Glomerular visceral epithelial cell (primary cell): ENCODE results near the gene VAV2.
"Not testable (repeated sequence)": the region's sequence is repeated elsewhere in the genome, so short reads cannot be mapped to it uniquely, and the experiment has no call there.

Experiments
- DNase-seq: peaks from one replicate; pipeline ENCODE4 v3.0.0-alpha.2; 2016; ENCODE audit errors: extremely low spot score

Gene VAV2

GRCh38 chr9:133769511-133770075 is 222.5 kb downstream of the VAV2 start:
- DNase-seq: no peak

- no peak for DNase-seq
These were observed 223.1 kb downstream of the VAV2 start for GRCh38 chr9:133768859-133769510.

DNA sequence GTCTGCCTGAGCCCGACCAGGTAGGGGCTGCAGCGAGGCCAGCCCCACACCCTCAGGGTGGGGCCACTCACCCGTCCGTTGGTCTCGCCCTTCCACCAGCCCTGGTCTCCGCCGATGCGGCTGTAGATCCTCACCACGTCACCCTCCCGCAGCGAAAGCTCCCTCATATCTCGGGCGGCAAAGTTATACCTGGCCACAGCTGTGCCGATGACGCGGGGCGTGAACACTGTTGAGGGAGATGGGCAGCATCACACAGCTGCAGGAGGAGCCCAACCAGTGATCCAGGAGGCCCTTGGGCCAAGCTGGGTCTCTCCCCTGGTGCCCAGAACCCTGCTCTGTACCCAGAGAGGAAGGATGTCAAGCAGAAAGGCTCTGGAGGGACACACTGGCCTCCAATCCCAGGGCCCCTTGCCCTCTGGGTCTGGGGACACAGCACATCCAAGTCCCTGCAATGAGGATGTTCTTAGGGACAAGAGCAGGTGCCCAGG is 223.7 kb downstream of the VAV2 start:
- DNase-seq: no peak

GRCh38 chr9:133767625-133768024 is 224.5 kb downstream of the VAV2 start:
- DNase-seq: no peak

DNA sequence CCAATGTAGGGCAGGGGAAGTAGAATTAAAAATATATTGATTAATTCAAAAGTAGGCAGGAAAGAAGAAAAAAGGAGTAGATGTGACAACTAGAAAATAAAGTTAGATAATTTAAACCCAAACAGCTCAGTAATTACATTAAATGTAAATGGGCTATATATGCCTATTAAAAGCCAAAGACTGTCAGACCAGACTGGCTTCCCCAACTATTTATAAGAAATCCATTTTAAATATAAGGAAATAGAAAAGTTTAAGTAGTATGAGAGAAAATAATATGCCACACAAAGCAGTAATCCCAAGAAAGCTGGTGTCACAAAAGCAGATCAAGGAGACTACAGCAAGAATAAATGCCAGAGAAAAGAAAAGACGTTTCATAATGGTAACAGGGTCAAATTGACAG is 225.1 kb downstream of the VAV2 start:
- DNase-seq: no peak

DNA sequence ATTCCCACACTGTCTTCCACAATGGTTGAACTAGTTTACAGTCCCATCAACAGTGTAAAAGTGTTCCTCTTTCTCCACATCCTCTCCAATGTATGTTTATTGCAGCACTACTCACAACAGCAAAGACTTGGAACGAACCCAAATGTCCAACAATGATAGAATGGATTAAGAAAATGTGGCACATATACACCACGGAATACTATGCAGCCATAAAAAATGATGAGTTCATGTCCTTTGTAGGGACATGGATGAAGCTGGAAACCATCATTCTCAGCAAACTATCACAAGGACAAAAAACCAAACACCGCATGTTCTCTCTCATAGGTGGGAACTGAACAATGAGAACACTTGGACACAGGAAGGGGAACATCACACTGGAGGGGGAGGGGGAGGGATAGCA is 225.9 kb downstream of the VAV2 start:
- not testable (repeated sequence) for DNase-seq

GRCh38 chr9:133763272-133764183 is 228.6 kb downstream of the VAV2 start:
- DNase-seq: no peak

DNA sequence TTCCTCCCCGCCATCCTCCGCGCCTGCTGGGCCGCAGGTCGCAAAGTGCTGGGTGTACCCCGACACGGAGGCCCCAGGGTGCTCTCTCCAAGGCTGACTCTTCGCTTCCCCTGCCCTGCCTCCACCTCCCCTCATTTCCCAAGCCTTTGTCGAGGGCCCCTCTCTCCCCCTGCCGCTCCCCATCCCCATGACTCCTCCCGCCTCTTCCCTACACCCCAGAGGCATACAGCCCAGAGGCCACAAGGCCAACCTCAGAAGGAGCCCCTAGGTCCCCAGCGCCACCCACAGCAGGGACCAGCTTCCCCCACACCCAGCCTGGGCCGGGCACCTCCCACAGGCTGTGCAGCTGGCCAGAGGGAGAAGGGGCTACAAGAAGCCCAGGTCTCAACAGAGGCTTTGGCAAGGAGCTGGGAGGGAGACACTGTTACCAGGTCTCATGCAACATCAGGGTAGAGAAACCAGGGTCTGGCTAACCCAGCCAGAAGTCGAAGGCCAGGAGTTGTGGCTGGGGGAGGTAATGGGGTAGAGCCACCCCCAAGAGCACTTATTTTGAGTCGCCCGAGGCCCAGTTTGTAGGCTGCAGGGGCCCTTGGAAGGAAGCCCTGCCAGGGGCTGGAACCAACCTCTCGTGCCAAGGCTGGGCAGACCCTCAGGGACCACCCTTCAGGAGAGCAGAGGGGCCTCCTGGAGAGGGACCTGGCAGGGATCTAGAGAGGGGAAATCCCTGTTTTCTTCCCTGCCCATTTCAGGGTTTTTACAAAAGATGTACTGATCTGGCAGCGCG is 229.4 kb downstream of the VAV2 start:
- no peak for DNase-seq

GRCh38 chr9:133761641-133762248 is 230.4 kb downstream of the VAV2 start:
- DNase-seq: no peak

DNA sequence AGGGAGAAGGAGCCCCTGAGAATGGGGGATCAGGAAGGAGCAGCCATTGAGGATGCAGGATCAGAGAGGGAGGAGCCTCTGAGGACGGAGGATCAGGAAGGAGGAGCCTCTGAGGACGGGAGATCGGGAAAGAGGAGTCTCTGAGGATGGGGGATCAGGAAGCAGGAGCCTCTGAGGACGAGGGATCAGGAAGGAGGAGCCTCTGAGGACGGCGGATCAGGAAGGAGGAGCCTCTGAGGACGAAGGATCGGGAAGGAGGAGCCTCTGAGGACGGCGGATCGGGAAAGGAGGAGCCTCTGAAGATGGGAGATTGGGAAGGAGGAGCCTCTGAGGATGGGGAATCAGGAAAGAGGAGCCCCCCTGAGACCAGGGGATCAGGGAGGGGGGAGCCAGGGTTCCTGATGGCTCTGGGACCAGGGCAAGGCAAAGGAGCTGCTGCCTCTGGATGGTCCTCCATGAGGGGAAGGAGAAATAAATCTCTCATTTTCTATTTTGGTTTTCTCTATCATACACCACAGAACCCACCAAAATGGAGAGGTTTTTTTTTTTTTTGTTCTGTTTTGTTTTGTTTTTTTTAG is 231.3 kb downstream of the VAV2 start:
- DNase-seq: no peak

DNA sequence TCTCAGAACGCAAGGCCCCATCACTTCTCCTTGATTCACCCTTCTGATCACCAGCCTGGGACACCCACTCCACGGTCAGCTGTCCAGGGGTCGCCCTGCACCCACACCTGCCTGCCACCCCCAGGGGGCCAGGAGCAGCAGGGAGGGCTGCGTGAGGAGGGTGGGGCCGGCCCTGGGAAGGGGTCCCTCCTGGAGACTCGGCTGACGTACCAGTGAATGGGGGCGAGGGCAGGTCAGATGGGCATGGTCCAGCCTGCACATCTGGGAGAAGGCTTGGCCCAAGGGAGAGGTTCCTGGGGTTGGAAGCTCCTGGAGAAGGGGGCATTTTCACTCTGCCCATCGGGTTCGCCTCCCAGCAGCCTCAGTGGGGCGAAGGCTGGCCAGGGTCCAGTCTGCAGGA is 232.2 kb downstream of the VAV2 start:
- DNase-seq: no peak

GRCh38 chr9:133759146-133759900 is 232.8 kb downstream of the VAV2 start:
- DNase-seq: no peak

DNA sequence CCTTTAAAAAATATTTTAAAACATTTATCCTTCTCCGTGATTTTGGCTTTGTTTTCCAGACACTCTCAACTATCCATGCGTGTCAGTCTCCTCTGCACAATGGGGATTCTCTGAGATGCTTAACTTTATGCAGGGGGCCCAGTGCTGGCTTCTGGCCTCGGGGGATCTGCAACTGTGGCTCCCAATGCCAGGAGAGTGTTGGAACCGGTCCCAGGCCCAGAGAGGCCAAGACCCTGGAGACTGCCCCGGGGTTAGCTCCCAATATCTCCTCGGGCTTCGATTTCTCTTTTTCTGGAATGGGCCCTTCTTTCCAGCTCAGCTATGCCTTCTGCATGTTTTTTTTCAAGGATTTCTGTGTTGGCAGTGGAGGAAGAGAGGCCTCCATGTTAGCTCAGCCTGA is 233.9 kb downstream of the VAV2 start:
- no peak for DNase-seq

DNA sequence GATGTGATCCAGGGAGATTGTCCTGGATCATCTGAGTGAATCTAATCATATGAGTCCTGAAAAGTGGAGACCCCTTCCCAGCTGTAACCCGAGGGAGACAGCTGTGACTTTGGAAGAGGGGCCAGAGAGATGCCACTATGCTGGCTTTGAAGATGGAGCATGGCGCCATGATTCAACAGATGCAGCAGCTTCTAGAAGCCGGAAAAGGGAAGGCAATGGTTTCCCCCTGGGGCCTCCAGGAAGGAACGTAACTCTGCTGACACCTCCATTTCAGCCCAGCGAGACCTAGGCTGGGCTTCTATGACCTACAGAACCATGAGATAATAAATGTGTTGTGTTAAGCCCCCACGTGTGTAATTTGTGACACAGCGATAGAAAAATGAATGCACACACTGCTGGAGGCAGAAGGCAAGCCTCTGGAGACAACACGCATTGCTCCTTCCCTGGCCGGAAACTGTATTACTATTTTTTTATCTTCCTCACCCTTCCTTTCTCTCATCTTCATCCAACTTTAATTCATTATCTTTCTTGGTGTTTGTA is 237.4 kb downstream of the VAV2 start:
- no peak for DNase-seq

- DNase-seq: no peak
These were observed 237.9 kb downstream of the VAV2 start for GRCh38 chr9:133754187-133754586.

DNA sequence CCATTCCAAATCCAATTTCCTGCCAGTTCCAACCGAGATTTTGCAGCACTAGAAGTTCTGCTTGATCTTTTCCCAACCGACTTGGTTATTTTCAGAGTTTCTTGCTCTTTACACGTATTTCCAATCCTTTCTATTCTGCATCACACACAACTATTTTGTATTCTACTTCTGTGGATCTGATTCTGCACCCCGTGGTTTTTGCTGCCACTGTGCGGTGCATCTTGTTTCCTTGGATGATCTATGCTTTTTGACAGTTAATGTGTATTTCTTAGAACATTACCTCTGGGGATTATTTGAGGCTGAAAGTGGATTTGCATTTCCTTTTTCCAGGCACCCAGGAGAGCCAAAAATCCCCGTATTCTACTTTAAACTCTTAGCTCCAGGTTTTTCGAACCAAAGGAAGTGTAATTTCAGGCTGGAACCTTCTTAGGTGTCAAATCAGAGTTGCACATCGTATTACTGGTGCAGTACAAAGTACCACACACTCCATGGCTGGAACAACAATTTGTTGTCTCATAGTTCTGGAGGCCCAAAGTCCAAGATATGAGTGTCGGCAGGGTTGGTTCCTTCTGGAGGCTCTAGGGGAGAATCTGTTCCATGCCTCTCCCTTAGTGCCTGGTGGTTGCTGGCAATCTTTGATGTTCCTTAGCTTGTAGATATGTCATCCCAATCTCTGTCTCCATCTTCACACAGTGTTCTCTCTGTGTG is 239.2 kb downstream of the VAV2 start:
- no peak for DNase-seq

DNA sequence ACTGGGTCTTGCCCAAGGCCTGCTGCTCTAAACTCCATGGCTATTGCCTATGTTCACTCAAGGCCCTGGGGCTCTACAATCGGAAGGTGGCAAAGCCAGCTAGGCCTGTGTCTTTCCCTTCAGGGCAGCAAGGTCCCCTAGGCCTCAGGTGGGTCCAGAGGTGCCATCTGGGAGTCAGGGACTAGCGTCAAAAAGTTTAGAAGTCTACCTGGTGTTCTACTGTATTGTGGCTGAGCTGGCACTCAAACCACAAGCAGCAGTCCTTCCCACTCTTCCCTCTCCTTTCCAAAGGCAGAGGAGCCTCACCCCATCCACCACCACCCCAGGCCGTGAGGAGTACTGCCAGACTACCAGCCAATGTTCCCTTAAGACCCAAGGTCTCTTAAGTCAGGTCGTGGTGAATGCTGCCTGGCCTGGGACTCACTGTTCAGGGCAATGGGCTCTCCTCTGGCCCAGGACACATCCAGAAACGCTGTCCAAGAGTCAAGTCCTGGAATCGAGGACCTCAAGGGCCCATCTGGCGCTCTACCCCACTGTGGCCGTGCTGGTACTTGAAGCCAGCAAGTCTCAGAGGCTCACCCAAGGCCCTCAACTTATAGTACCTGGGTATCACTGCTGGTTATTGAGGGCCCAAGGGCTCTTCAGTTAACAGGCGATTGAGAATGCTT is 241.0 kb downstream of the VAV2 start:
- no peak for DNase-seq

GRCh38 chr9:133747309-133747708 is 244.8 kb downstream of the VAV2 start:
- no peak for DNase-seq

GRCh38 chr9:133744528-133744927 is 247.6 kb downstream of the VAV2 start:
- DNase-seq: not testable (repeated sequence)
